Esophagus (tissue), 2 donors: ENCODE measurements around the gene PDE7B. TPM values are rescaled to one million over a fixed set of nuclear protein-coding genes. Genes with fewer than 3 reads are reported as not detected.
"Not testable (repeated sequence)": the region's sequence is repeated elsewhere in the genome, so short reads cannot be mapped to it uniquely, and the experiment has no call there.

ENCODE experiments used
- H3K27ac ChIP-seq, 2 donors: one replicate each; pipeline ENCODE4 v1.5.1; 2013; ENCODE audit warnings: low read depth in 2 of 2, mild to moderate bottlenecking in 2 of 2, inconsistent platforms in 1 of 2, low read length in 1 of 2, moderate library complexity in 1 of 2
- H3K27me3 ChIP-seq, 2 donors: one replicate each; pipeline ENCODE4 v1.6.1; 2013; ENCODE audit warnings: low read length in 2 of 2, control low read depth in 1 of 2, mild to moderate bottlenecking in 1 of 2; ENCODE audit not compliant: insufficient read depth in 2 of 2, control insufficient read depth in 1 of 2
- H3K36me3 ChIP-seq, 2 donors: one replicate each; pipeline ENCODE4 v1.6.1; 2013; ENCODE audit warnings: low read length in 1 of 2; ENCODE audit not compliant: control insufficient read depth in 2 of 2, insufficient read depth in 2 of 2
- H3K4me1 ChIP-seq, 2 donors: one replicate each; pipeline ENCODE4 v1.6.1; 2013; ENCODE audit warnings: low read length in 1 of 2; ENCODE audit not compliant: control insufficient read depth in 2 of 2, insufficient read depth in 2 of 2
- H3K4me3 ChIP-seq, 2 donors: one replicate each; pipeline ENCODE4 v1.5.1; 2013; ENCODE audit warnings: low read length in 2 of 2, mild to moderate bottlenecking in 2 of 2, low read depth in 1 of 2, moderate library complexity in 1 of 2
- H3K9me3 ChIP-seq, 2 donors: one replicate each; pipeline ENCODE4 v1.6.1; 2013; ENCODE audit warnings: mild to moderate bottlenecking in 2 of 2, low read depth in 1 of 2, low read length in 1 of 2, moderate library complexity in 1 of 2; ENCODE audit not compliant: control insufficient read depth in 2 of 2, insufficient read depth in 1 of 2
- WGBS, 2 donors: extraction: QIAGEN DNeasy Blood & Tissue Kit; methylation state at CpG; one replicate each; pipeline ENCODE4 v1.1.7; 2013; 5-methylcytosine and 5-hydroxymethylcytosine counted together
- polyA plus RNA-seq, 2 donors: library from polyadenylated mRNA; stranded (reverse); fragments of 200-250 nt; gene quantifications; one replicate each; pipeline ENCODE4 v1.2.3, GENCODE V29; 2013
- donor health status: healthy with polysubstance abuse.
- donor health status: Bipolar disorder and iron deficiency.

PDE7B gene
- polyA plus RNA-seq, 2 donors: 0.18 to 0.64 TPM

- Histone ChIP-seq H3K9me3 (no peaks in the 10 kb centered on the region), H3K4me3 (no peak overlapping the region), H3K27me3 (no peaks in the 10 kb centered on the region), H3K4me1 (no peaks in the 10 kb centered on the region), H3K27ac (no peak overlapping the region), H3K36me3 (no peaks in the 10 kb centered on the region)
- 92 to 94% methylated on average over 4 of the region's 4 CpGs for WGBS, 2 donors
Measured at GRCh38 chr6:136208783-136209182, 357.3 kb downstream of the PDE7B start.

GRCh38 chr6:136209496-136209895 lies 358.0 kb downstream of the PDE7B start:
- whole genome bisulfite sequencing, 2 donors: 89 to 94% methylated on average over 2 of the region's 2 CpGs

GRCh38 chr6:136210398-136211165 lies 359.1 kb downstream of the PDE7B start:
- Histone ChIP-seq H3K9me3 (no peaks in the 10 kb centered on the region), H3K36me3 (no peaks in the 10 kb centered on the region), H3K27me3 (no peaks in the 10 kb centered on the region), H3K4me1 (no peaks in the 10 kb centered on the region), H3K4me3 (no peak overlapping the region), H3K27ac (no peak overlapping the region)
- 83 to 87% methylated on average over 13 of the region's 13 CpGs for WGBS, 2 donors

More at GRCh38 chr6:136209496-136209895, 358.0 kb downstream of the PDE7B start:
- Histone ChIP-seq H3K27me3 (no peaks in the 10 kb centered on the region), H3K36me3 (no peaks in the 10 kb centered on the region), H3K4me3 (no peak overlapping the region), H3K9me3 (no peaks in the 10 kb centered on the region), H3K4me1 (no peaks in the 10 kb centered on the region), H3K27ac (no peak overlapping the region)

DNA sequence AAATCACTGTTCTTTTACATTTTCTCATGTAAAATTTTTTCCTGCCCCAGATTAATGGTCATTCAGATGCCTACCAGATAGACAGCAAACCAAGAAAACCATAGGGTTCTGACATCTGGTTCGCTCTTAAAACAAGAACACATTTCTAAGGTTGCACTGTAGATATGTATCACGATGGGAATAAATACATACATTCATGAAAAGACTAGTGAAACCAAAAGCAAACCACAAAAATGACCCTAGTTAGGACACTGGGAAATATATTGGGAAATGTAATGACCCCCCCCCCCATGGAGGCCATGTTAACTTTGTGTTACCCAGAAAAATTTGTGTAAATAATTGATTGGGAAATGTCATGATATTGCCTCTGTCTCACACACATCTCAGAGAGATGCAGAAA lies 361.1 kb downstream of the PDE7B start:
- H3K27me3 ChIP-seq: no peaks in the 10 kb centered on the region
- no peaks in the 10 kb centered on the region for H3K9me3 ChIP-seq
- H3K36me3 ChIP-seq: no peaks in the 10 kb centered on the region
- WGBS, 2 donors: 92 to 96% methylated on average over 2 of the region's 2 CpGs
- H3K4me3 ChIP-seq: no peak overlapping the region
- no peak overlapping the region for H3K27ac ChIP-seq
- no peaks in the 10 kb centered on the region for H3K4me1 ChIP-seq

GRCh38 chr6:136213012-136213539 lies 361.6 kb downstream of the PDE7B start:
- Histone ChIP-seq H3K27me3 (no peaks in the 10 kb centered on the region), H3K4me3 (no peak overlapping the region), H3K36me3 (no peaks in the 10 kb centered on the region), H3K4me1 (no peaks in the 10 kb centered on the region), H3K9me3 (no peaks in the 10 kb centered on the region), H3K27ac (no peak overlapping the region)
- 70 to 76% methylated on average over 5 of the region's 5 CpGs for WGBS, 2 donors

GRCh38 chr6:136213853-136214252 lies 362.4 kb downstream of the PDE7B start:
- no peaks in the 10 kb centered on the region for H3K9me3 ChIP-seq
- H3K36me3 ChIP-seq: no peaks in the 10 kb centered on the region
- no peaks in the 10 kb centered on the region for H3K4me1 ChIP-seq
- no peaks in the 10 kb centered on the region for H3K27me3 ChIP-seq
- H3K27ac ChIP-seq: no peak overlapping the region
- no peak overlapping the region for H3K4me3 ChIP-seq

- H3K27me3 ChIP-seq: no peaks in the 10 kb centered on the region
- no peaks in the 10 kb centered on the region for H3K9me3 ChIP-seq
- H3K36me3 ChIP-seq: no peaks in the 10 kb centered on the region
- no peak overlapping the region for H3K27ac ChIP-seq
- no peak overlapping the region for H3K4me3 ChIP-seq
- WGBS, 2 donors: 83 to 84% methylated on average over 10 of the region's 10 CpGs
- no peaks in the 10 kb centered on the region for H3K4me1 ChIP-seq
Measured at GRCh38 chr6:136216503-136217401, 365.3 kb downstream of the PDE7B start.

GRCh38 chr6:136224974-136225373 lies 373.5 kb downstream of the PDE7B start:
- H3K27ac ChIP-seq, H3K4me1 ChIP-seq, H3K27me3 ChIP-seq, H3K9me3 ChIP-seq, H3K4me3 ChIP-seq, H3K36me3 ChIP-seq: not testable (repeated sequence)
- WGBS, 2 donors: 94 to 95% methylated on average over 4 of the region's 4 CpGs

DNA sequence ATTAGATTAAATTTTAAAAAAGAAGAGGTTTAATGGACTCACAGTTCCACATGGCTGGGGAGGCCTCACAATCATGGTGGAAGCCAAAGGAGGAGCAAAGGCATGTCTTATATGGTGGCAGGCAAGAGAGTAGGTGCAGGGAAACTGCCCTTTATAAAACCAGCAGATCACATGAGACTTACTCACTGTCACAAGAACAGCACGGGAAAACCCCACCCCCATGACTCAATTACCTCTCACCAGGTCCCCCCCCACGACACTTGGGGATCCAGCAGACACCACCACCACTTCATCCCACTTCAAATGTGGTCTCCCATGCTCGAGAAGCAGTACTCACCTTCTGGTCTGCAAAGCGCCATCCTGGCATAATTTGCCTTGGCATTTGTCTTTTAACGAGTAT lies 374.0 kb downstream of the PDE7B start:
- Histone ChIP-seq H3K27ac (no peak overlapping the region), H3K9me3 (no peaks in the 10 kb centered on the region), H3K36me3 (no peaks in the 10 kb centered on the region), H3K27me3 (no peaks in the 10 kb centered on the region), H3K4me3 (no peak overlapping the region), H3K4me1 (peaks cover 0 to 1% of the 10 kb centered on the region in 2 donors)
- 63 to 69% methylated on average over 5 of the region's 5 CpGs for WGBS, 2 donors
